Calu3 (cell line): Measurements from ENCODE around the gene IL25. TPM values are rescaled to one million over a fixed set of nuclear protein-coding genes. Genes with fewer than 3 reads are reported as not detected.

ENCODE experiments used
- BruUV-seq: library from RNA; stranded (reverse); fragments of 400-500 nt; replicated peaks from 2 replicates; lab custom pipeline; 2021; lab: Mats Ljungman, UMichigan
- CTCF ChIA-PET: fragments of 300-600 bp; sonication (Branson Sonifier 250); formaldehyde crosslinking; loops from one replicate; lab custom pipeline; 2022; ENCODE audit warnings: antibody characterized with exemption; lab: Charles Lee
- DNase-seq: peaks from one replicate; pipeline ENCODE4 v3.0.0; 2022
- H3K27ac Mint-ChIP-seq: one replicate; pipeline ENCODE4 v1.8.0; 2022; ENCODE audit warnings: mixed read lengths; ENCODE audit not compliant: unreplicated experiment
- H3K27me3 Mint-ChIP-seq: one replicate; pipeline ENCODE4 v1.8.0; 2022; ENCODE audit warnings: mixed read lengths; ENCODE audit not compliant: unreplicated experiment
- H3K36me3 Mint-ChIP-seq: one replicate; pipeline ENCODE4 v1.8.0; 2022; ENCODE audit warnings: mild to moderate bottlenecking, moderate library complexity, mixed read lengths; ENCODE audit not compliant: insufficient read depth, unreplicated experiment
- H3K4me1 Mint-ChIP-seq: one replicate; pipeline ENCODE4 v1.8.0; 2022; ENCODE audit warnings: mild to moderate bottlenecking, low read depth, mixed read lengths; ENCODE audit not compliant: unreplicated experiment
- H3K4me3 Mint-ChIP-seq: one replicate; pipeline ENCODE4 v1.8.0; 2022; ENCODE audit warnings: mild to moderate bottlenecking, low read depth, moderate library complexity, mixed read lengths; ENCODE audit not compliant: unreplicated experiment
- H3K9me3 Mint-ChIP-seq: one replicate; pipeline ENCODE4 v1.8.0; 2022; ENCODE audit warnings: low read depth, mixed read lengths; ENCODE audit not compliant: unreplicated experiment
- intact Hi-C: fragments of 100-400 bp; cut with micrococcal nuclease; formaldehyde crosslinking; loops from one replicate; pipeline ENCODE4 v1.10.0; 2022; ENCODE audit not compliant: unreplicated experiment
- total RNA-seq: library from RNA; stranded (reverse); gene quantifications from 2 replicates; pipeline ENCODE4 v1.2.3, GENCODE V29; 2022
- TF ChIP-seq, protein P1 (sequence below): fragments of 200-600 bp; IDR thresholded peaks from one replicate; pipeline ENCODE4 v1.8.0; 2022; ENCODE audit warnings: antibody characterized with exemption; ENCODE audit not compliant: unreplicated experiment

The IL25 gene
- total RNA-seq, 1 experiment from 2014 or later = not detected

DNA sequence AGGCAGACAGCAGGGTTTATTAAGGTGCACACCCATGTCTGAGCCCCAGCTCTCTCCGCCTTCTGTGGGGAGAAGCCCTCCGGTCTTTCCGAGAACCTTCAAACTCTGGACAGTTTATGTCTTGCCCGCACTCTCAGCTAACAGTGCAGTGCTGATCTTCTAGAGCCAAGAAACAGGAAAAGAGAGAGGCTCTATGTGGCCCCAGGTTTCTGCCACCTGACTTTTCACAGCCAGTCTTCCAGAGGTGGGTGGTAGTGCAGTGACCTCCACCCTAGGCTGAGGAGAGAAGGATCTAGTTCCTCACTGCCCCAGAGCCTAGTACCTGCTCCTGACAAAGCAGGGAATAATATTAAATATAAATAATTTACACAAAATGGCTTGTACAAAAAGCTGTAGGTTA lies 15.9 kb upstream of the IL25 start:
- CTCF ChIA-PET = no interaction called here

GRCh38 chr14:23357261-23357660 lies 15.3 kb upstream of the IL25 start:
- peaks cover 86% of the 10 kb centered on the region for H3K27me3 Mint-ChIP-seq
- no peak overlapping the region for H3K4me3 Mint-ChIP-seq
- TF ChIP-seq, protein P1, sequence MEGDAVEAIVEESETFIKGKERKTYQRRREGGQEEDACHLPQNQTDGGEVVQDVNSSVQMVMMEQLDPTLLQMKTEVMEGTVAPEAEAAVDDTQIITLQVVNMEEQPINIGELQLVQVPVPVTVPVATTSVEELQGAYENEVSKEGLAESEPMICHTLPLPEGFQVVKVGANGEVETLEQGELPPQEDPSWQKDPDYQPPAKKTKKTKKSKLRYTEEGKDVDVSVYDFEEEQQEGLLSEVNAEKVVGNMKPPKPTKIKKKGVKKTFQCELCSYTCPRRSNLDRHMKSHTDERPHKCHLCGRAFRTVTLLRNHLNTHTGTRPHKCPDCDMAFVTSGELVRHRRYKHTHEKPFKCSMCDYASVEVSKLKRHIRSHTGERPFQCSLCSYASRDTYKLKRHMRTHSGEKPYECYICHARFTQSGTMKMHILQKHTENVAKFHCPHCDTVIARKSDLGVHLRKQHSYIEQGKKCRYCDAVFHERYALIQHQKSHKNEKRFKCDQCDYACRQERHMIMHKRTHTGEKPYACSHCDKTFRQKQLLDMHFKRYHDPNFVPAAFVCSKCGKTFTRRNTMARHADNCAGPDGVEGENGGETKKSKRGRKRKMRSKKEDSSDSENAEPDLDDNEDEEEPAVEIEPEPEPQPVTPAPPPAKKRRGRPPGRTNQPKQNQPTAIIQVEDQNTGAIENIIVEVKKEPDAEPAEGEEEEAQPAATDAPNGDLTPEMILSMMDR = no peak
- no peak overlapping the region for H3K27ac Mint-ChIP-seq
- no peaks in the 10 kb centered on the region for H3K9me3 Mint-ChIP-seq
- intact Hi-C loops = no loop called here
- CTCF ChIA-PET = no interaction called here
- no peak for DNase-seq
- no TSS peak for BruUV-seq
- no peaks in the 10 kb centered on the region for H3K36me3 Mint-ChIP-seq
- no peaks in the 10 kb centered on the region for H3K4me1 Mint-ChIP-seq

More for the DNA sequence above, 15.9 kb upstream of the IL25 start:
- no peak for DNase-seq
- Mint-ChIP-seq H3K27ac (no peak overlapping the region), H3K36me3 (no peaks in the 10 kb centered on the region), H3K4me1 (no peaks in the 10 kb centered on the region), H3K9me3 (no peaks in the 10 kb centered on the region), H3K27me3 (peaks cover 82% of the 10 kb centered on the region), H3K4me3 (no peak overlapping the region)
- intact Hi-C loops = no loop called here
- no TSS peak for BruUV-seq
- TF ChIP-seq, protein P1 = no peak

GRCh38 chr14:23358042-23358441 lies 14.6 kb upstream of the IL25 start:
- Mint-ChIP-seq H3K36me3 (no peaks in the 10 kb centered on the region), H3K27ac (no peak overlapping the region), H3K4me3 (no peak overlapping the region), H3K9me3 (no peaks in the 10 kb centered on the region), H3K4me1 (no peaks in the 10 kb centered on the region), H3K27me3 (peaks cover 87% of the 10 kb centered on the region)
- TF ChIP-seq, protein P1 = no peak
- intact Hi-C loops = no loop called here
- no TSS peak for BruUV-seq
- no peak for DNase-seq
- CTCF ChIA-PET = no interaction called here

- no peak overlapping the region for H3K27ac Mint-ChIP-seq
- DNase-seq = no peak
- no peaks in the 10 kb centered on the region for H3K9me3 Mint-ChIP-seq
- H3K36me3 Mint-ChIP-seq = no peaks in the 10 kb centered on the region
- CTCF ChIA-PET = no interaction called here
- intact Hi-C loops = no loop called here
- H3K27me3 Mint-ChIP-seq = peaks cover 87% of the 10 kb centered on the region
- no TSS peak for BruUV-seq
- no peaks in the 10 kb centered on the region for H3K4me1 Mint-ChIP-seq
- TF ChIP-seq, protein P1 = no peak
- no peak overlapping the region for H3K4me3 Mint-ChIP-seq
These were observed 13.9 kb upstream of the IL25 start for GRCh38 chr14:23358553-23359166.
